Keratinocyte (primary cell): ENCODE measurements around the gene SLC16A1. TPM values are rescaled to one million over a fixed set of nuclear protein-coding genes. Genes with fewer than 3 reads are reported as not detected.

Experiments used
- DNase-seq: peaks from one replicate; pipeline ENCODE4 v3.0.0-alpha.2; 2011; ENCODE audit warnings: low read depth, missing footprints, low spot score
- FAIRE-seq: peaks from 2 replicates; lab custom pipeline; 2011; peaks lifted over from hg19 to GRCh38; lab: Jason Lieb, UNC
- H2AFZ ChIP-seq: 2 replicates; pipeline ENCODE4 v1.6.0; 2012; ENCODE audit warnings: low read length, control low read depth, inconsistent platforms; ENCODE audit not compliant: control insufficient read depth
- H3K27ac ChIP-seq: 2 replicates; pipeline ENCODE4 v1.5.1; 2011; ENCODE audit warnings: low read length; ENCODE audit not compliant: control insufficient read depth, insufficient read depth
- H3K27me3 ChIP-seq: 3 replicates; pipeline ENCODE4 v1.6.0; 2011; ENCODE audit warnings: low read length; ENCODE audit not compliant: control insufficient read depth, insufficient read depth; ENCODE audit errors: extremely low read depth
- H3K36me3 ChIP-seq, 2 experiments: 2 replicates in 1 of 2; 3 replicates in 1 of 2; pipeline ENCODE4 v1.5.1; 2011; ENCODE audit warnings: low read length in 2 of 2, mild to moderate bottlenecking in 1 of 2; ENCODE audit not compliant: control insufficient read depth in 2 of 2, insufficient read depth in 2 of 2; ENCODE audit errors: extremely low read depth in 1 of 2
- H3K4me1 ChIP-seq: 3 replicates; pipeline ENCODE4 v1.5.1; 2011; ENCODE audit warnings: low read length; ENCODE audit not compliant: control insufficient read depth, insufficient read depth; ENCODE audit errors: extremely low read depth
- H3K4me2 ChIP-seq: 3 replicates; pipeline ENCODE4 v1.6.0; 2011; ENCODE audit warnings: low read depth, low read length; ENCODE audit not compliant: control insufficient read depth, insufficient read depth; ENCODE audit errors: extremely low read depth
- H3K4me3 ChIP-seq, 3 experiments: fragments of 200-600 bp in 1 of 3; sonication (generic) in 1 of 3; 2 replicates in 2 of 3; 3 replicates in 1 of 3; pipeline ENCODE4 v1.5.1; 2011 to 2016; ENCODE audit warnings: low read length in 3 of 3, mild to moderate bottlenecking in 3 of 3, control low read depth in 2 of 3, inconsistent platforms in 1 of 3, low read depth in 1 of 3, mixed read lengths in 1 of 3, mixed run types in 1 of 3, moderate library complexity in 1 of 3; ENCODE audit not compliant: control insufficient read depth in 2 of 3, insufficient read depth in 2 of 3; ENCODE audit errors: extremely low read depth in 1 of 3
- H3K79me2 ChIP-seq: 2 replicates; pipeline ENCODE4 v1.6.0; 2012; ENCODE audit warnings: low read length; ENCODE audit not compliant: control insufficient read depth, insufficient read depth
- H3K9ac ChIP-seq: 3 replicates; pipeline ENCODE4 v1.6.0; 2011; ENCODE audit warnings: low read length; ENCODE audit not compliant: control insufficient read depth, insufficient read depth; ENCODE audit errors: extremely low read depth
- H3K9me1 ChIP-seq: 3 replicates; pipeline ENCODE4 v1.6.0; 2011; ENCODE audit warnings: low read length; ENCODE audit not compliant: control insufficient read depth, insufficient read depth; ENCODE audit errors: extremely low read depth
- H3K9me3 ChIP-seq: 2 replicates; pipeline ENCODE4 v1.5.1; 2012; ENCODE audit warnings: low read depth, low read length; ENCODE audit not compliant: control insufficient read depth
- H4K20me1 ChIP-seq: 3 replicates; pipeline ENCODE4 v1.6.0; 2011; ENCODE audit warnings: low read length; ENCODE audit not compliant: control insufficient read depth, insufficient read depth; ENCODE audit errors: extremely low read depth
- CTCF ChIP-seq, 3 experiments: IDR thresholded peaks in 1 of 3; conservative IDR thresholded peaks in 1 of 3; optimal IDR thresholded peaks in 1 of 3; 2 replicates in 2 of 3; 3 replicates in 1 of 3; pipeline versions ENCODE3 to v1.5.1; 2011; ENCODE audit warnings: low read length in 3 of 3, mild to moderate bottlenecking in 3 of 3, moderate library complexity in 2 of 3, control low read depth in 1 of 3, inconsistent platforms in 1 of 3; ENCODE audit not compliant: insufficient read depth in 2 of 3; ENCODE audit errors: extremely low read depth in 1 of 3
- EZH2 ChIP-seq: IDR thresholded peaks from one replicate; pipeline ENCODE4 v1.6.1; 2012; ENCODE audit warnings: inconsistent platforms, mild to moderate bottlenecking, low read length, moderate library complexity
- dilution Hi-C: fragments of 300-500 bp; cut with MboI; formaldehyde crosslinking; loops from one replicate; pipeline ENCODE4 v1.7.0; 2020; ENCODE audit warnings: low sequenced_read_pairs; ENCODE audit not compliant: extremely low pct_ligation_motif_present
- polyA plus RNA-seq, 5 experiments: library from polyadenylated mRNA; depleted of rRNA in 3 of 5; stranded (reverse) in 3 of 5; stranded (forward) in 1 of 5; unstranded in 1 of 5; fragments of >200 nt; gene quantifications; 1 replicate in 1 of 5; 2 replicates in 3 of 5; 3 replicates in 1 of 5; pipeline versions ENCODE4 v1.2.1 to v1.2.3, GENCODE V29; 2011 to 2012; ENCODE audit warnings: missing spikeins in 2 of 5, low read depth in 1 of 5, low replicate concordance in 1 of 5

SLC16A1 gene
- polyA plus RNA-seq, 1 donor (not counting 4 experiments of a cell fraction or from before 2014, with no cell fraction given) = 242 TPM

DNA sequence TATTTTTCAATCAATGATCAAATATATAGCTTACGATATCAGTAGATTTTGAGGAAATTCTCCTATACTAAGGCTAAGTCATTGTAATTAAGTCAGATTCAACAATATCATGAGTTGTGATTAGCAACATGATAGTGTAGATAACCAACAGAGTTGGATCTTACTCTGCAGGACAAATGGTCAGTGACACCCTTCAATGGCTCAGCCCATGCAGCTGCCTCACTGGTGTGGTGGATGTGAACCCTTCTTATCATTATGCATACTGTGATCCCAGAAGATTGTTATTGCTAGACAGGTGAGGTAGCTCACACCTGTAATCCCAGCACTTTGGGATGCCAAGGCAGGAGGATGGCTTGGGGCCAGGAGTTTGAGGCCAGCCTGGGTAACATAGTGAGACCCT is 5.6 kb downstream of the SLC16A1 start:
- H3K9ac ChIP-seq = no peak overlapping the region
- no peak for TF ChIP-seq EZH2
- no peak for TF ChIP-seq CTCF (optimal IDR thresholded peaks at IDR 0.05 in 1 of 3, IDR thresholded peaks at IDR 0.05 in 1 of 3, conservative IDR thresholded peaks at IDR 0.05 in 1 of 3; ENCODE audit: extremely low read depth in 1 of 3, insufficient read depth in 2 of 3, low read length in 3 of 3)
- H3K27me3 ChIP-seq = no peaks in the 10 kb centered on the region
- H3K4me3 ChIP-seq = no peak overlapping the region
- peaks cover 99% of the 10 kb centered on the region for H3K79me2 ChIP-seq
- H3K4me2 ChIP-seq = no peak overlapping the region
- no peak overlapping the region for H2AFZ ChIP-seq
- DNase-seq (no peak), FAIRE-seq (no peak)
- H3K9me1 ChIP-seq = peaks cover 5% of the 10 kb centered on the region
- H3K27ac ChIP-seq = no peak overlapping the region
- peaks cover 0 to 19% of the 10 kb centered on the region in 2 experiments for H3K36me3 ChIP-seq
- dilution Hi-C loops = no loop called here
- peaks cover 20% of the 10 kb centered on the region for H3K4me1 ChIP-seq
- peaks cover 26% of the 10 kb centered on the region for H4K20me1 ChIP-seq
- H3K9me3 ChIP-seq = no peaks in the 10 kb centered on the region

DNA sequence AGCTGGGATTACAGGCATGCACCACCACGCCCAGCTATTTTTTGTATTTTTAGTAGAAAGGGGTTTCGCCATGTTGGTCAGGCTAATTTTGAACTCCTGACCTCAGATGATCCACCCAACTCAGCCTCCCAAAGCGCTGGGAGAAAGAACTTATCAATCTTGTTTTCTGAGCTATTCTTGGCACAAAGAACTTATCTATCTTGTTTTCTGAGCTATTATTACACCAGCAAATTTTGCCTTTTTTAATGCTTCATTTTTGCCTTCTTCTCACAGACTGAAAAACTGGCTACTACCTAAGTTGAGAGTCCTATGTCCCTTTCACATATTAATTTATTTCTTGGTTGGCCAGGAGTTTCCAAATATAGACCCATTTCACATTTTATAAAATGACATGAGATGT is 9.3 kb downstream of the SLC16A1 start:
- H3K36me3 ChIP-seq = peaks cover 3 to 23% of the 10 kb centered on the region in 2 experiments

More for the DNA sequence above, 9.3 kb downstream of the SLC16A1 start:
- Histone ChIP-seq H4K20me1 (peaks cover 23% of the 10 kb centered on the region), H3K4me3 (no peak overlapping the region), H3K27ac (no peak overlapping the region), H3K4me1 (peaks cover 6% of the 10 kb centered on the region), H3K27me3 (no peaks in the 10 kb centered on the region), H3K4me2 (no peak overlapping the region), H3K9me3 (no peaks in the 10 kb centered on the region), H3K9me1 (no peaks in the 10 kb centered on the region), H3K79me2 (peaks cover 96% of the 10 kb centered on the region), H2AFZ (no peak overlapping the region), H3K9ac (no peak overlapping the region)
- no peak for FAIRE-seq
- dilution Hi-C loops = no loop called here
- TF ChIP-seq CTCF (optimal IDR thresholded peaks at IDR 0.05 in 1 of 3, IDR thresholded peaks at IDR 0.05 in 1 of 3, conservative IDR thresholded peaks at IDR 0.05 in 1 of 3; ENCODE audit: extremely low read depth in 1 of 3, insufficient read depth in 2 of 3, low read length in 3 of 3) (no peak), EZH2 (no peak)
- DNase-seq = no peak
